CD4-positive, alpha-beta T cell treated with Interleukin-21 for 1 hour (primary cell): ENCODE measurements around the gene LRRC55.
"Not testable (repeated sequence)": the region's sequence is repeated elsewhere in the genome, so short reads cannot be mapped to it uniquely, and the experiment has no call there.

Experiments used
- DNase-seq: peaks from one replicate; pipeline ENCODE4 v3.0.0-alpha.2; 2020

LRRC55 gene

GRCh38 chr11:57162179-57162898, 19.4 kb upstream of the LRRC55 start:
- DNase-seq: no peak

DNA sequence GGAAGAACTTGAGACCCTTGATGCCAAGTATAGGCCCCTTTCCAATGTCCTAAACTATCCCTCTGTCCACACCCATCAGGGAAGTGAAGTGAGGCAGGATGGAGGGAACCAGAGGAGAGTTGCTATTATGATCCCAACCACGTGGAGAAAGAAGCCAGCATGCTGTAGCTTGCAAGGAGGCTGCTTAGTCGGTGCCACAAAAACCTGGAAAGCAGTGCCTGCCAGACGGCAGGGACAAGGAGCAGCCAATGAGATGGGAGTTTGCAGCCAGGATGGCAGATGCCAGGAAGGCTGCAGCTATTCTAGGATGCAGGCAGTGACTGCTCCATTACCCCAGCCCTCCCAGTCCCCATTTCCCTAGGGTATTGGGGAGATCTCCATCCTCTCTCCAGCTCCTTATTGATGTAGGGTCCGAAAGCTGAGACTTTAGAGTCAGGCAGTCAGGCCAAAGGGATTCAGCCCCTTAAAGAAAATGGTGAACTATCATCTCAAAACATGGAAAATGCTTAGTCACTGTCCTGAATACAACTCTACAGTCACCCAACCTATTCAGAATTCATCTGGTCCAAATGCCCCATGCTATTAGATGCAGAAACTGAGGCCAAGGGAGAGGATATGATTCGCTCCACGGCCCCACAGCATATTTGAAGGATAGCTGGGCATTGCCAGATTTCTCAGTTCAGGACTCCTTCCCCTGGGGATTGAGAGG, 18.4 kb upstream of the LRRC55 start:
- no peak for DNase-seq

- no peak for DNase-seq
Measured at GRCh38 chr11:57164317-57164716, 17.4 kb upstream of the LRRC55 start.

DNA sequence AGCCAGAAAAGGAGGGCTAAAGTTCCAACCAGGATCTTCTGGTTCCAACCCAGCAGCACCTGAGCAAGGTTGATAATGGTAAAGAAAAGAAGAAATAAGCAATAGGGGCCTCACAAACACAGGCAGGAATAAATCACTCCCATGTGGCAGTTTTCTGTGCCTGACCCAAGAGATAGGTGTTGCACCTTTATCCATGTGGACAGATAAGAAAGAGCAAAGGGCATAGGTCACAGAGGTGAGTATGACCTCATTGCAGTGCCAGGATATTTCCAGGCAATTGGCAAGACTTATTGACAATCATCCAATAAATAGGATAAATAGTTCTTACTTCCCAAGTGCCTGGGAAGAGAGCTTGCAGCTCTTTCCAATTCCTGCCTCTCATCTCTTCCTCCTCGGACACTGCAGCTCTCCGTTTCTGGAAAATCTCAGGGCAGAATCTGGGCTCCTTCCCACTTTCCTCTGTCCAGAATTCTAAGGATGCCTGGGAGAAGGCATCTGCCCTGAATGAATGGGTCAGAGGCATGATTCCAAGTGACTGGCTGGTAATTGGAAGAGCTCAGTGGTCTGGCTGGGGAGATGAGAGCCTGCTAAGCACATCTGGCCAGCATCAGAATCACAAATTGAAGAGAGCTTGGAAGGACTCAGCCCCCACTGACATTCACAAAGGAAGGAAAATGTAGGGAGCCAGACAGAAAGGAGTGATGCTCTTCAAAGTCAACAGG, 14.5 kb upstream of the LRRC55 start:
- DNase-seq: no peak

- not testable (repeated sequence) for DNase-seq
Measured at GRCh38 chr11:57169732-57170313, 11.9 kb upstream of the LRRC55 start.

DNA sequence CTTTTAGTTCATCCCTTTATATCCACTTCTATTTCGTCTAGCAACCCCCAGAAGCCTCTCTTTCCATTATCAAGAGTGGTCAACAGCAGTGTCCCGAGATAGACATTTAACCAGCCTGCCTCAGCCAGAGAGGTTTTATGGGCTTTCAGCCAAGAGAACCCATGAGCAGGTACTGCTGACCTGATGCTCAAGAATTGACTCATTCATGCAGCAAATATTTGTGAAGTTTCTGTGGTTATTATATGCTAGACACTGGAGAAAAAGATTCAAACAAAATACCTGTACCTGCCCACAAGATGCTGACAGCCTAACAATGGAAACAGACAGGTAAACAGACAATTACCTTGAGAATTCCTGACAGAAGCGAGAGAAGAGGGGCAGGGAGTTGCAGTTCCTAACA, 9.7 kb upstream of the LRRC55 start:
- DNase-seq: no peak

- DNase-seq: no peak
Measured at GRCh38 chr11:57174656-57175055, 7.1 kb upstream of the LRRC55 start.

- no peak for DNase-seq
Measured at GRCh38 chr11:57175478-57175877, 6.3 kb upstream of the LRRC55 start.

DNA sequence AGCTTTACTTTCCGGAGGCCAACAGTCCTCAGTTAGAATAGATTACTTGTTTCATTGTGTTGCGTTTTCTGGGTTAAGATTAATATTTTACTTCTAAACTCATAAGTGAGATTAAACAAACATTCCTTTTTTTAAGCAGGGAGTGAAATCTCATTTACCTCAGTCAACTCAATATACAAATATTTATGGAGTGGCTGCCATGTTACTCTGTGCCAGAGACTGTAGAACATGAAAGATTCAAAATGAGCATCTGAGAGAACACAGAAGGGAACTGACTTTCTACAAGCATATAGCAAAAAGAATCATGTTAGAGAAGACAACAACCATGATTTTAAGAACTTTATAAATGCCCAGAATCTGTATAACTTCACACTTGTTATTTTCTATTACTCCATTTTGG, 3.4 kb upstream of the LRRC55 start:
- DNase-seq: no peak

DNA sequence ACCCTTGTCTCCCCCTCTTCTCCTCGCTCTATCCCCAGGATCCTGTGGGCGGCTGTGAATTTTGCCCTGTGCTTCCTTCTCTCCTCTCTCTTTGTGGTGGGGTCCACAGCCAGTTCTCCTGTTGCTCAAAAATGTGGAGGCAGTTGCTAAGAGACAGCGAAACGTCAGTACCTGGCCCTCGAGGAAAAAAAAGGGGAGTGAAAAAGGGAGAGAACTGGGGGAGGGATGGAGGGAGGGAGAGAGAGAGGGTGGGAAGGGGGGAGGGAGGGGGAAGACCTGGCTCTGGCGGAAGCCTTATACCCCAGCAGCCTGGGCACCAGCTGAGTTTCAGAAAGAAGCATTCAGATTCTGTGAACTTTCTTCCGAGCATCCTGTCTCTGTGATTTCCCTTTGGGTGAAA, 2.1 kb upstream of the LRRC55 start:
- no peak for DNase-seq

DNA sequence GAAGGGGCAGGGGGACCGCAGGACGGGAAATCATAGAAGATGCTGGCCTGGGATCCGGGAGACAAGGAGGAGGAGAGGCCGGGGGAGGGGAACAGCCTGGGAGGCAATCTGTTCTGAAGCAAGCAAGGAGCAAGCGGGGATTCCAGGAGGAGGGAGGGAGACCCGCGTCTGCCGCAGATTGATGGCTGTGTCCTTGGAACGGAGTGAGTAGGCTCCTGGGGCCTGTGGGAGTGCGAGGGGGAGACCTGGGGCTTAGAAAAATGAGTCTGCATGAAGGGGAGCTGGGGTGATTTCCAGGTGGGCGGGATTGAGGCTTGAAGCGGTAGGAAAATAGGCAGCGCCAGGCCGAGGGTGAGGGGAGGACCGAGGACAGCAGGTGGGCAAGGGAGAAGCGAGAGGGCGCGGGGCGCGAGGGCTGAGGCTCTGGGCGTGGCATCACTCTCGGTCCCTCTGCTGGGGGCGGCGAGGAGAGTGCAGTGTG, 1.6 kb upstream of the LRRC55 start:
- DNase-seq: no peak

- no peak for DNase-seq
Measured at GRCh38 chr11:57180964-57181363, 789 bp upstream of the LRRC55 start.

DNA sequence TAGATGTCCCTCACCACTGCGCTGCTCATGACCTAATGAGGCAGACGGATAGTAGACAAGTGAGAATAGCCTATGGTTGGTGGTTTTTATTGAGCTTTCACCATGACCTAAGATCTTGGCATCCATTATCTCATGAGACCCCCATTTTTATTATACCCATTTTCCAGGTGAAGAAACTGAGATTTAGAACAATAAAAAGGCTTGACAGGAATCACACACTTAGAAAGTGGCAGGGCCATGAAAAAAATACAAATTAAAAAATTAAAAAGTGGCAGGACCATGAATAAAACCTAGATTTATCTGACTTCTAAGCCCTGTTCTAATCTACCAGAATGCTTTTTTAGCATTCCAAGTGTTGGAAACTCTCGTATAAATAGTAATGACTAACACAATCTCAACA, 1.1 kb downstream of the LRRC55 start:
- DNase-seq: no peak

GRCh38 chr11:57190548-57190947, 8.8 kb downstream of the LRRC55 start:
- no peak for DNase-seq

DNA sequence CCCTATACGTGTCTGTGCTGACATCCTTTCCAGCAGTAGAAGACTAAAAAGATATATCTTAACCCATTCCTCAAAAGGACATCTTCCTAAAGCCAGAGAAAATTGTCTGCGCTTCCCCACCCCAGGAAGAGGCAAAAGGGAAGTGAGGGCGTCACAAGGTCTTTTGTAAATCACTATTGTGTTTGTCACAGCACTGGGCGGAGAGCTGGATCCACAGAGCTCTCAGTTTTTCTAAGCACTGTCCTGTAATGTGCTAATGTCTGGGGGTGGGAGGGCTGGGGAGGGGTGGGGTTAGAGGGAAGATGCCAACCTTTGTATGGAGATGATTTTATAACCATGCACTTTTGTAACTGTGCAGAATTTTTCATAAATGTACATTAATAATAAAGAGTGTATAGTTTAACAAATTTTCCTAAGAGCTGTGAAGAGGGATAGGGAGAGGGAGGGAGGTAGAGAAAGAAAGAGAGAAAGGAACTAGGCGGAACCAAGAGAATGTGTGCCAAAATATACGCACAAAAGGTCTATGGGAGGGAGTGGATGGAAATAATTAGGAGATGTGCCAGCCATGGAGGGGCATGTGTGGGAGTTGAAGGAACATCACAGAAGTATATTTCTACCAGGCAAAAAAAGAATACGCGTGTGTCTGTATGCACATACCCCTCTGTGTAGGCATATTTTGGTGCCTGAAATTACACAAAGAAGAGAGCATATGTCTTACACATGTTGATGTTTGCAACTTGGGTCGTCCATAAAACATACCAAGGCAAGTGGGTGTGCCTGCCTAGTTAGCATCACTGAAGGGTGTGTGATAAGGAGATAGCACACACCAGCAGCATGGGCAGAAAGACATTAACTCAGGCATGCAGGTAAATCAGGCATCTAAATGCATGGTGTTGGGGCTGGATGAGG, 9.8 kb downstream of the LRRC55 start:
- no peak for DNase-seq

DNA sequence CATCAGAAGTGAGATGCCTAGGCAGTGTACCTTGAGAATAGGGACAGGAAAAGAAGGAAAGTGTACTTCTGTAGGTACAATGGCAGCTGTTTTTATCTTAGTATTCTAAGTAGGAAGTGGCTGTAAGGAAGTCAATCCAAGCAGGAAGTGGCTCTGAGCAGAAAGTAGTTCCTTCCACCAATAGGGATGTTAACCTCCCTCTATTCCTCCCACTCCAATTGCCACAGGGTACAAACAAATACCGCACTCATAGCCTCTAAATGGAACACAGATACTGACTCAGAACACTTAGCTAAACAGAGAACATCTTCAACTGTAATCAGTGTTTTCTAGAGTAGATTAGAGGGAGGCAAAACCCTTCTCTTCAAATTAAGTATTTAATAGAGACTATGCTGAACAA, 10.6 kb downstream of the LRRC55 start:
- no peak for DNase-seq

DNA sequence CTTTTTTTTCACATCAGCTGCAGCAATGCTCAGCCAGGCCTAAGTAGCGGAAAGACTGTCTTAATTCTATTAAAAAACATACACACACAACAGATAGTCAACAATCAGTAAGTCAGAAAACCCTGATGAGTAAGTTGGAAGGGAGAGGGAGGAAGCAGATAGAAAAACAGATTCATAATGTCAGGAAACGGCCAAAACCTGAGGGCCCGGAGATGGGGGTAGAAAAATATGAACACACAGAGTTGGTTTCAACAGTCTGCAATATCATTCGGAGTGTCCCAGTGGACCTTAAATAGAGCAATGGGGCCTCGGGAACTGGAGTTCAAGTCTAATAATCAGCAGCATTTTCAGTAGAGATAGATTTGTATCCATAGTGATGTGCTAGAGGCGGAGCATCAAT, 14.8 kb downstream of the LRRC55 start:
- DNase-seq: no peak

GRCh38 chr11:57197762-57198161, 16.0 kb downstream of the LRRC55 start:
- DNase-seq: no peak

DNA sequence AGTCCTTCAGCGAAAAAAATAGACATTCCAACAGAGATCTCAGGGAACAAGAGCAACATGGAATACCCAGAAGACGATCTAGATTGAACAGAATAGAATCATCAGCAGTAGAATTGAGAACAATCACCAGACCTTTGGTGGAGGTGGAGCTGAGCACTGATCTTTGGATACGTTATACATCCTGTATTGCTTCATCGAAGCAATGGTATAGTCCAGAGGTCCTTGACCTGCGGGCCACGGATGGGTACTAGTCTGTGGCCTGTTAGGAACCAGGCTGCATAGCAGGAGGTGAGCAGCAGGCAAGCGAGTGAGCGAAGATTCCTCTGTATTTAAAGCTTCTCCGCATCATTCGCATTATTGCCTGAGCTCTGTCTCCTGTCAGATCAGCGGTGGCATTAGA, 17.6 kb downstream of the LRRC55 start:
- no peak for DNase-seq

- DNase-seq: no peak
Measured at GRCh38 chr11:57200917-57201316, 19.2 kb downstream of the LRRC55 start.

DNA sequence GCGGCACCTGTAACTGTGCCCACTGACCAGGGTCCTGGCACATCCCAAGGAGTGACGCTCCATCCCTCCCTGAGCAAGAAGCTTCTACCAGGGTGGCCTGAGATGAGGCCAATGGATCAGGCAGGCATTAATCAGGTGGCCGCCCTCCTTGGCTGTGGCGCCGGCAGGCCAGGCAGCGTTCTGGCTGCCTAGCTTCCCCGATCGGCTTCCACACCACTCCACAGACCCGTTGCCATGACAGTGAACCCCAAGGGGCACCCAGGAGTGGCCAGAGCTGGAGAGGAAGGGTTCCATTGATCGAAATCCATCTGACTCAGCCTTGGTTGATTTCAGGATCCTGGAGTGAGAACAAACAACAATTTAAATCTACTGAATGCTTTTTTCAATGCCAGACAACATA, 20.5 kb downstream of the LRRC55 start:
- no peak for DNase-seq

GRCh38 chr11:57203359-57203758, 21.6 kb downstream of the LRRC55 start:
- no peak for DNase-seq
